ENCODE measurements around the gene SNRPE.
"Not testable (repeated sequence)": the region's sequence is repeated elsewhere in the genome, so short reads cannot be mapped to it uniquely, and the experiment has no call there.

Gene SNRPE

GRCh38 chr1:203861379-203862184 lies at the start of gene SNRPE:
TSS of gene SNRPE (plus strand) at chr1:203861599. CDS start at chr1:203861660, 61 bp downstream.
- FAIRE-seq (peak; percentile 92), DNase-seq (ENCODE audit: insufficient read length, low spot score) (peak; percentile 86)

GRCh38 chr1:203813581-203814341 lies 47.6 kb upstream of the SNRPE start:
- FAIRE-seq (no peak), DNase-seq (ENCODE audit: insufficient read length, low spot score) (no peak)

GRCh38 chr1:203818399-203818798 lies 43.0 kb upstream of the SNRPE start:
- no peak for FAIRE-seq

GRCh38 chr1:203823306-203823705 lies 38.1 kb upstream of the SNRPE start:
- DNase-seq (ENCODE audit: insufficient read length, low spot score) (no peak), FAIRE-seq (no peak)

More at GRCh38 chr1:203818399-203818798, 43.0 kb upstream of the SNRPE start:
- no peak for DNase-seq (ENCODE audit: insufficient read length, low spot score)

- FAIRE-seq (no peak), DNase-seq (ENCODE audit: insufficient read length, low spot score) (no peak)
These were observed 35.2 kb upstream of the SNRPE start for GRCh38 chr1:203826175-203826574.

GRCh38 chr1:203828002-203828401 lies 33.4 kb upstream of the SNRPE start:
- DNase-seq (ENCODE audit: insufficient read length, low spot score) (no peak), FAIRE-seq (no peak)

GRCh38 chr1:203828503-203828902 lies 32.9 kb upstream of the SNRPE start:
- no peak for FAIRE-seq
- DNase-seq (ENCODE audit: insufficient read length, low spot score), result no peak

GRCh38 chr1:203829247-203829646 lies 32.2 kb upstream of the SNRPE start:
- DNase-seq (ENCODE audit: insufficient read length, low spot score); FAIRE-seq: not testable (repeated sequence)

GRCh38 chr1:203835476-203835875 lies 25.9 kb upstream of the SNRPE start:
- DNase-seq (ENCODE audit: insufficient read length, low spot score) (no peak), FAIRE-seq (no peak)

- no peak for DNase-seq (ENCODE audit: insufficient read length, low spot score)
- FAIRE-seq, result no peak
These were observed 22.3 kb upstream of the SNRPE start for GRCh38 chr1:203839081-203839480.

- DNase-seq (ENCODE audit: insufficient read length, low spot score) (no peak), FAIRE-seq (no peak)
These were observed 21.1 kb upstream of the SNRPE start for GRCh38 chr1:203840208-203840808.

GRCh38 chr1:203842559-203842876 lies 18.9 kb upstream of the SNRPE start:
- DNase-seq (ENCODE audit: insufficient read length, low spot score), result no peak
- FAIRE-seq, result no peak

GRCh38 chr1:203843435-203843834 lies 18.0 kb upstream of the SNRPE start:
- DNase-seq (ENCODE audit: insufficient read length, low spot score), result no peak
- FAIRE-seq, result no peak

GRCh38 chr1:203853112-203853511 lies 8.3 kb upstream of the SNRPE start:
- FAIRE-seq; DNase-seq (ENCODE audit: insufficient read length, low spot score): not testable (repeated sequence)

- no peak for FAIRE-seq
These were observed 3.3 kb upstream of the SNRPE start for GRCh38 chr1:203858055-203858454.

GRCh38 chr1:203858975-203859374 lies 2.4 kb upstream of the SNRPE start:
- FAIRE-seq (no peak), DNase-seq (ENCODE audit: insufficient read length, low spot score) (no peak)

More at GRCh38 chr1:203858055-203858454, 3.3 kb upstream of the SNRPE start:
- DNase-seq (ENCODE audit: insufficient read length, low spot score), result no peak

GRCh38 chr1:203860396-203861025 lies 888 bp upstream of the SNRPE start:
- no peak for FAIRE-seq
- no peak for DNase-seq (ENCODE audit: insufficient read length, low spot score)

GRCh38 chr1:203867802-203868201 lies 6.4 kb downstream of the SNRPE start:
- FAIRE-seq (no peak), DNase-seq (ENCODE audit: insufficient read length, low spot score) (no peak)

GRCh38 chr1:203870245-203870644 lies 8.8 kb downstream of the SNRPE start:
- DNase-seq (ENCODE audit: insufficient read length, low spot score) (no peak), FAIRE-seq (no peak)

GRCh38 chr1:203871114-203871880 lies 9.9 kb downstream of the SNRPE start:
- DNase-seq (ENCODE audit: insufficient read length, low spot score), result no peak
- no peak for FAIRE-seq
